ENCODE results near the gene ARHGEF12.

GRCh38 chr11:120316880-120317688 is 19.1 kb upstream of the ARHGEF12 start:
- TF ChIP-seq REST (IDR thresholded peaks at IDR 0.05; ENCODE audit: low read depth, low read length), result no peak
- no peak for TF ChIP-seq ZNF274 (IDR thresholded peaks at IDR 0.05; ENCODE audit: insufficient read depth, insufficient read length)
- TF ChIP-seq CTCF (IDR thresholded peaks at IDR 0.05 in 2 of 3, conservative IDR thresholded peaks at IDR 0.05 in 1 of 3; ENCODE audit: control insufficient read depth in 2 of 3, extremely low read depth in 1 of 3, insufficient read depth in 1 of 3, low read depth in 3 of 3, low read length in 3 of 3), result no peak
- TF ChIP-seq YY1 (IDR thresholded peaks at IDR 0.05; ENCODE audit: low read depth, low read length), result no peak
